Activated CD4-positive, alpha-beta T cell treated with anti-CD3 and anti-CD28 coated beads, Interleukin-2, amount 10 ng/mL, durations not matched to agents 7 days and 5 days (primary cell): ENCODE measurements around the gene ZNF320. TPM values are rescaled to one million over a fixed set of nuclear protein-coding genes. Genes with fewer than 3 reads are reported as not detected.

Experiments
- total RNA-seq, 2 experiments: library from RNA; stranded (reverse); gene quantifications; one replicate each; pipeline ENCODE4 v1.2.3, GENCODE V29; 2021

ZNF320 gene
- total RNA-seq, 2 experiments from 2014 or later: 10.9 TPM

Other genes with a start within 250 kb of the ZNF320 start
- 10 to 100 TPM; 30.2 to 34.9 TPM for gene ZNF611, start 162.6 kb downstream of the ZNF320 start, total RNA-seq
- gene ZNF600, start 110.8 kb downstream of the ZNF320 start, total RNA-seq: 10 to 100 TPM; 17.5 to 20.8 TPM
- gene ZNF28, start 76.0 kb downstream of the ZNF320 start, total RNA-seq: 10 to 100 TPM; 23.8 to 24.9 TPM
- 10 to 100 TPM; 15.9 to 16.3 TPM for gene ZNF468, start 40.0 kb downstream of the ZNF320 start, total RNA-seq
- 1 to 10 TPM; 7.7 to 7.8 TPM for gene ZNF888, start 25.8 kb upstream of the ZNF320 start, total RNA-seq
- gene ZNF816, start 65.2 kb upstream of the ZNF320 start, total RNA-seq: 10 to 100 TPM; 14.0 to 14.5 TPM
- gene ERVV-1, start 116.3 kb upstream of the ZNF320 start, total RNA-seq: not detected
- not detected for gene ERVV-2, start 147.1 kb upstream of the ZNF320 start, total RNA-seq
- 10 to 100 TPM; 40.2 to 42.9 TPM for gene ZNF160, start 205.8 kb upstream of the ZNF320 start, total RNA-seq
- 1 to 10 TPM; 1.3 to 1.9 TPM for gene ZNF415, start 235.3 kb upstream of the ZNF320 start, total RNA-seq